ENCODE data around the gene DHRS2. TPM values are rescaled to one million over a fixed set of nuclear protein-coding genes. Genes with fewer than 3 reads are reported as not detected.
"Not testable (repeated sequence)": the region's sequence is repeated elsewhere in the genome, so short reads cannot be mapped to it uniquely, and the experiment has no call there.

The DHRS2 gene
- total and polyA plus RNA-seq, 4 donors, result 0.88 to 2.0 (median 1.2) TPM

DNA sequence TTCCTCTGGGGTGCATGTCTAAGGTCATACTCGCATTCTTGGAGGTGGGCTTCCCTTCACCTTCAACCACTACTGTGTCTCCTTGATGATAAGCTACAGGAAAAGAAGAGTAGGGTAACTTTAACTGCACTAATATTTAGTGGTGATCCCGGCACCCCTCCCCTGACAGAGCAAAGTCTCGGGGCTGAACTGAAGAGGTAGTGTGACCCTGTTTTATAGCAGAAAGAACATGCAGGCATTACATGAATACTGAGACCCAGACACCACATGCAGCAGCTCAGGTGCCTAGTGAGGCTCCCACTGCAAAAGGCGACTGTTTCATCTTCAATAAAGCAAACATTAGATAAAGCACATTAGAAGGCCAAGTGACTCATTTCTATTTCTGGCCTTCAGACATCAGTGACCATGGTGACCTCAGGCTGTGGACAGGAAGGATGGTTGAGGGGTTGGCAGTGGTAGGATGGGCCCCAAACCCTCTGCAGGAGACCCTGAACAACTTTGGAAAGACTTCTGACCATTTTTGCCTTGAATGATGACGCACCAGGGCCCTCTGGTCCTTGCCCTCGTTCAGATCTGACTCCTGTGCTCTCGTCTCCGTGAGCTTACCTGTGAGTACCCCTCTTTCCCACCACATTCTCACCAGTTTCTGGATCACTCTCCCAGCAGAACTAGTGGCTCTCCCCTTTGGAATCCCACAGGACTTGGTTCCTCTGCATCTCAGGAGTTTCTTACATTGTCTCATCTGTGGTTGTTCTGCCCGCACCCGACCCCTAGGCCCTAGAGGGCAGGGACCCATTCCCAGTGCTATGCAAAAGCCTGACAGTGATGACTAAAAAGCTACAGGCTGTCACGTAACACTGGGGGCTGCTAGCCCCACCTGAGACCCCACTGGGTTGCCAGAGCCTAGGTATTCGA, 33.7 kb upstream of the DHRS2 start:
- Histone ChIP-seq H3K36me3 (ENCODE audit: control insufficient read depth, insufficient read depth, low read length) (no peaks in the 10 kb centered on the region), H3K9me3 (ENCODE audit: control insufficient read depth, insufficient read depth, low read length) (no peaks in the 10 kb centered on the region)
- WGBS (ENCODE audit: insufficient coverage), result 84% methylated on average over 8 of the region's 12 CpGs

DNA sequence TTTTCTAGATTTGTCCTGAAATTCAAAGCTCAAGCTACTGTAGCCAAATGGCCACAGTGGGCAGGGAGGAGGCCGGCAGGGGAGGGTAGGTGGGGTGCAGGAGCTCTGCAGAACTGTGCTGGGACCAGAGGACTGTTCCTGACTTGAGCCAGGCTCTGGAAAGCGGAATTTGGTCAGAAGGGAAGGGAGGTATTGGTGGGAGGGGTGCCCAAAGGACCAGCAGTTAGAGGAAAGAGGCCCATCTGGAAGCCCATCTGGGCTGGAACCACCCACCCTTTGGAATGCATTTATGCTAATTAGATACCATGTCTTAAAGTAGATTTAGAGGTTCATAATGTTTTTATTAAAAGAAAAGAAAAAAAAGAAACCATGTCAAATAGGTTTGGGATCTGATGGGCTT, 33.1 kb upstream of the DHRS2 start:
- H3K27me3 ChIP-seq (ENCODE audit: control insufficient read depth, insufficient read depth, low read length), result no peaks in the 10 kb centered on the region
- H3K4me1 ChIP-seq (ENCODE audit: control insufficient read depth, insufficient read depth, low read length), result no peaks in the 10 kb centered on the region
- no peaks in the 10 kb centered on the region for H3K9me3 ChIP-seq (ENCODE audit: control insufficient read depth, insufficient read depth, low read length)
- H3K36me3 ChIP-seq (ENCODE audit: control insufficient read depth, insufficient read depth, low read length), result no peaks in the 10 kb centered on the region
- no peak overlapping the region for H3K27ac ChIP-seq (ENCODE audit: low read depth, low read length)
- no peak for DNase-seq (ENCODE audit: low read depth in 4 of 6, low spot score in 6 of 6)
- WGBS (ENCODE audit: insufficient coverage), result 86% methylated on average over 2 of the region's 2 CpGs
- H3K4me3 ChIP-seq (ENCODE audit: low read depth, low read length), result no peak overlapping the region

More for the DNA sequence above, 33.7 kb upstream of the DHRS2 start:
- Histone ChIP-seq H3K27ac (ENCODE audit: low read depth, low read length) (no peak overlapping the region), H3K4me3 (ENCODE audit: low read depth, low read length) (no peak overlapping the region), H3K4me1 (ENCODE audit: control insufficient read depth, insufficient read depth, low read length) (no peaks in the 10 kb centered on the region), H3K27me3 (ENCODE audit: control insufficient read depth, insufficient read depth, low read length) (no peaks in the 10 kb centered on the region)
- no peak for DNase-seq (ENCODE audit: low read depth in 4 of 6, low spot score in 6 of 6)

DNA sequence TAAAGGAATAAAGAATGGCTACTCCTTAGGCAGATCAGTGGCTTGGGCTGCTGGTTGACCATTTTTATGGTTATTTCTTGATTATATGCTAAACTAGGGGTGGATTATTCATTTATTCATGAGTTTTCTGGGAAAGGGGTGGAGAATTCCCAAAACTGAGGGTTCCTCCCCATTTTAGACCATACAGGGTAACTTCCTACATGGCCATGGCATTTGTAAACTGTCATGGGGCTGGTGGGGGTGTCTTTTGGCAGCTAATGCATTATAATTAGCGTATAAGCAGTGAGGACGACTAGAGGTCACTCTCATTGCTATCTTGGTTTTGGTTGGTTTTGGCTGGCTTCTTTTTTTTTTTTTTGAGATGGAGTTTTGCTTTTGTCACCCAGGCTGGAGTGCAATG, 32.0 kb upstream of the DHRS2 start:
- Histone ChIP-seq H3K36me3 (ENCODE audit: control insufficient read depth, insufficient read depth, low read length) (no peaks in the 10 kb centered on the region), H3K27ac (ENCODE audit: low read depth, low read length) (no peak overlapping the region), H3K27me3 (ENCODE audit: control insufficient read depth, insufficient read depth, low read length) (no peaks in the 10 kb centered on the region), H3K4me3 (ENCODE audit: low read depth, low read length) (no peak overlapping the region), H3K9me3 (ENCODE audit: control insufficient read depth, insufficient read depth, low read length) (no peaks in the 10 kb centered on the region), H3K4me1 (ENCODE audit: control insufficient read depth, insufficient read depth, low read length) (no peaks in the 10 kb centered on the region)
- 78% methylated on average over 1 of the region's 2 CpGs for WGBS (ENCODE audit: insufficient coverage)
- DNase-seq (ENCODE audit: low read depth in 4 of 6, low spot score in 6 of 6), result no peak

GRCh38 chr14:23604675-23605170, 31.4 kb upstream of the DHRS2 start:
- no peak overlapping the region for H3K27ac ChIP-seq (ENCODE audit: low read depth, low read length)
- DNase-seq (ENCODE audit: low read depth in 4 of 6, low spot score in 6 of 6), result no peak
- no peaks in the 10 kb centered on the region for H3K36me3 ChIP-seq (ENCODE audit: control insufficient read depth, insufficient read depth, low read length)
- H3K4me3 ChIP-seq (ENCODE audit: low read depth, low read length), result no peak overlapping the region
- 86% methylated on average over 3 of the region's 3 CpGs for WGBS (ENCODE audit: insufficient coverage)
- H3K4me1 ChIP-seq (ENCODE audit: control insufficient read depth, insufficient read depth, low read length), result no peaks in the 10 kb centered on the region
- no peaks in the 10 kb centered on the region for H3K27me3 ChIP-seq (ENCODE audit: control insufficient read depth, insufficient read depth, low read length)
- no peaks in the 10 kb centered on the region for H3K9me3 ChIP-seq (ENCODE audit: control insufficient read depth, insufficient read depth, low read length)

- Histone ChIP-seq H3K27ac (ENCODE audit: low read depth, low read length) (no peak overlapping the region), H3K4me1 (ENCODE audit: control insufficient read depth, insufficient read depth, low read length) (no peaks in the 10 kb centered on the region), H3K4me3 (ENCODE audit: low read depth, low read length) (no peak overlapping the region), H3K9me3 (ENCODE audit: control insufficient read depth, insufficient read depth, low read length) (no peaks in the 10 kb centered on the region), H3K36me3 (ENCODE audit: control insufficient read depth, insufficient read depth, low read length) (no peaks in the 10 kb centered on the region), H3K27me3 (ENCODE audit: control insufficient read depth, insufficient read depth, low read length) (no peaks in the 10 kb centered on the region)
- peak in 1 of 6 donors; percentile 22 for DNase-seq (ENCODE audit: low read depth in 4 of 6, low spot score in 6 of 6)
- 69% methylated on average over 6 of the region's 6 CpGs for WGBS (ENCODE audit: insufficient coverage)
These were observed 30.1 kb upstream of the DHRS2 start for GRCh38 chr14:23605931-23606585.

GRCh38 chr14:23608454-23608853, 27.7 kb upstream of the DHRS2 start:
- Histone ChIP-seq H3K4me3 (ENCODE audit: low read depth, low read length) (no peak overlapping the region), H3K4me1 (ENCODE audit: control insufficient read depth, insufficient read depth, low read length) (no peaks in the 10 kb centered on the region), H3K9me3 (ENCODE audit: control insufficient read depth, insufficient read depth, low read length) (no peaks in the 10 kb centered on the region), H3K27me3 (ENCODE audit: control insufficient read depth, insufficient read depth, low read length) (no peaks in the 10 kb centered on the region), H3K27ac (ENCODE audit: low read depth, low read length) (no peak overlapping the region), H3K36me3 (ENCODE audit: control insufficient read depth, insufficient read depth, low read length) (no peaks in the 10 kb centered on the region)
- DNase-seq (ENCODE audit: low read depth in 4 of 6, low spot score in 6 of 6), result peak in 3 of 6 donors; percentile 5 to 72 (median 28)
- no CpG with 5 or more reads among the region's 1 CpG for WGBS (ENCODE audit: insufficient coverage)

GRCh38 chr14:23609001-23609400, 27.2 kb upstream of the DHRS2 start:
- no peak for DNase-seq (ENCODE audit: low read depth in 4 of 6, low spot score in 6 of 6)
- Histone ChIP-seq H3K4me3 (ENCODE audit: low read depth, low read length) (no peak overlapping the region), H3K27me3 (ENCODE audit: control insufficient read depth, insufficient read depth, low read length) (no peaks in the 10 kb centered on the region), H3K27ac (ENCODE audit: low read depth, low read length) (no peak overlapping the region), H3K36me3 (ENCODE audit: control insufficient read depth, insufficient read depth, low read length) (no peaks in the 10 kb centered on the region), H3K9me3 (ENCODE audit: control insufficient read depth, insufficient read depth, low read length) (no peaks in the 10 kb centered on the region), H3K4me1 (ENCODE audit: control insufficient read depth, insufficient read depth, low read length) (no peaks in the 10 kb centered on the region)
- 64% methylated on average over 2 of the region's 3 CpGs for WGBS (ENCODE audit: insufficient coverage)

GRCh38 chr14:23609411-23610089, 26.6 kb upstream of the DHRS2 start:
- H3K4me1 ChIP-seq (ENCODE audit: control insufficient read depth, insufficient read depth, low read length); H3K27ac ChIP-seq (ENCODE audit: low read depth, low read length); DNase-seq (ENCODE audit: low read depth in 4 of 6, low spot score in 6 of 6); H3K9me3 ChIP-seq (ENCODE audit: control insufficient read depth, insufficient read depth, low read length); H3K27me3 ChIP-seq (ENCODE audit: control insufficient read depth, insufficient read depth, low read length); H3K4me3 ChIP-seq (ENCODE audit: low read depth, low read length); H3K36me3 ChIP-seq (ENCODE audit: control insufficient read depth, insufficient read depth, low read length): not testable (repeated sequence)
- WGBS (ENCODE audit: insufficient coverage), result 92% methylated on average over 2 of the region's 7 CpGs

- Histone ChIP-seq H3K27me3 (ENCODE audit: control insufficient read depth, insufficient read depth, low read length) (no peaks in the 10 kb centered on the region), H3K36me3 (ENCODE audit: control insufficient read depth, insufficient read depth, low read length) (no peaks in the 10 kb centered on the region), H3K4me3 (ENCODE audit: low read depth, low read length) (no peak overlapping the region), H3K4me1 (ENCODE audit: control insufficient read depth, insufficient read depth, low read length) (no peaks in the 10 kb centered on the region), H3K27ac (ENCODE audit: low read depth, low read length) (no peak overlapping the region), H3K9me3 (ENCODE audit: control insufficient read depth, insufficient read depth, low read length) (no peaks in the 10 kb centered on the region)
- 75% methylated on average over 2 of the region's 2 CpGs for WGBS (ENCODE audit: insufficient coverage)
- no peak for DNase-seq (ENCODE audit: low read depth in 4 of 6, low spot score in 6 of 6)
These were observed 25.9 kb upstream of the DHRS2 start for GRCh38 chr14:23610090-23610814.
